ENCODE results near the gene AMOT.

The AMOT gene

GRCh38 chrX:112800971-112801775 lies 39.5 kb downstream of the AMOT start:
- no peak for DNase-seq (ENCODE audit: low spot score)

DNA sequence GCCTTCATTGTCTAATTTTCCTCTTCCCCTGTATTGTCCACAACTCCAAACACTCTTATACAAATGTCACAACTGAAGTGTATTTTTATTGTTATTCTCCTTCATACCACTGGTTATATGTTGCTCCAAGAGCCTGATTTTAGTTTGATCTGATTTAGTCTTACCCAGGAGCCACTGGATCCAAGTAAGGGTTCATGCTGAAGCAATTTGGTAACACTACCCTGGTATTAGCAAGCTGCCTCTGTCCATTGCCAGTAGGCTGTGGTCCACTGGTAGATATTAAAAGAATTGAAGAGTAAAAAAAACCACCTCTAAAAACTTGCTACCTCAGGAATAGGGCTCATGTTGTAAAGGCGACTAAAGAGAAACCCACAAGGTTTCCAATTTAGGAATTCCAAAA lies 41.2 kb downstream of the AMOT start:
- no peak for DNase-seq (ENCODE audit: low spot score)

DNA sequence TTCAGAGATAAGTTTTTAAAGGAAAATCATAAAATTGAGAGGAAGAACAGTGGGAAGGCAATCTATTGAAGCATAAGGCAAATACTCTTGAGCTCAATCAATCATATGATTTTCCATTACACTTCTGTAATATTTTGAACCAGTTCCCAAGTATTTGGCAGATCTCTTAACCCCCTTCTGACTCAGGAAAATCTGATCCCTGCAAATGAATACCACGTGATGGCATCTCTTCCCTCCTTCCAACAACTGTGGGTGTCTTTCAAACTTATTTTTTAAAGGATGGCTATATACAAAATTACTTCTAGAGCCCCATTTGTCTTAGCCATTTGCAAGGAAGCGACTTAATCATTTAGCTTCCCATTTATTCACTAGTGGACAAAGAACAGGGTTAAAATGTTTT lies 41.9 kb downstream of the AMOT start:
- DNase-seq (ENCODE audit: low spot score), result no peak

GRCh38 chrX:112789931-112790330 lies 50.7 kb downstream of the AMOT start:
- DNase-seq (ENCODE audit: low spot score), result no peak

- DNase-seq (ENCODE audit: low spot score), result no peak
Measured at GRCh38 chrX:112786076-112786475, 54.6 kb downstream of the AMOT start.

GRCh38 chrX:112785344-112785743 lies 55.3 kb downstream of the AMOT start:
- no peak for DNase-seq (ENCODE audit: low spot score)

- no peak for DNase-seq (ENCODE audit: low spot score)
Measured at GRCh38 chrX:112784692-112785091, 55.9 kb downstream of the AMOT start.

DNA sequence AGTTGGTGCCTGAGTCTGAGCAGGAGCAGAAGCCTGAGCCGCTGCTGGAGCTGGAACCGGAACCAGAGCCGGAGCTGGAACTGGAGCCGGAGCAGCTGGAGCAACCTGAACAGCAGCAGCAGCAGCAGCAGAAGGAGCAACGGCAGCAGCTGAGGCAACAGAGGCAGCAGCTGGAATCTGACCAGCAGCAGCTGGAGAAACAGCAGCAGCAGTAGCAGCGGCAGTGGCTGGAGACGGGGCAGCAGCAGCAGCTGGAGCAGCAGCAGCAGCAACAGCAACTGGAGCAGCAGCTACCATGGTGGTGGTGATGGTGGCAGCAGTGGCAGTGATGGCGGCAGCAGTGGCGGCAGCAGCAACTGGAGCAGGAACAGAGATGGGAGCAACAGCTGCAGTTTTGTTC lies 61.5 kb downstream of the AMOT start:
- DNase-seq (ENCODE audit: low spot score), result no peak

GRCh38 chrX:112774651-112775293 lies 65.9 kb downstream of the AMOT start:
- DNase-seq (ENCODE audit: low spot score), result no peak

GRCh38 chrX:112774142-112774541 lies 66.5 kb downstream of the AMOT start:
- no peak for DNase-seq (ENCODE audit: low spot score)

- no peak for DNase-seq (ENCODE audit: low spot score)
Measured at GRCh38 chrX:112769034-112769433, 71.6 kb downstream of the AMOT start.

- DNase-seq (ENCODE audit: low spot score), result no peak
Measured at GRCh38 chrX:112768563-112768962, 72.1 kb downstream of the AMOT start.

GRCh38 chrX:112766774-112767173 lies 73.9 kb downstream of the AMOT start:
- no peak for DNase-seq (ENCODE audit: low spot score)

- DNase-seq (ENCODE audit: low spot score), result no peak
Measured at GRCh38 chrX:112761242-112762207, 79.1 kb downstream of the AMOT start.

GRCh38 chrX:112760697-112761096 lies 79.9 kb downstream of the AMOT start:
- no peak for DNase-seq (ENCODE audit: low spot score)

- no peak for DNase-seq (ENCODE audit: low spot score)
Measured at GRCh38 chrX:112759966-112760365, 80.7 kb downstream of the AMOT start.

DNA sequence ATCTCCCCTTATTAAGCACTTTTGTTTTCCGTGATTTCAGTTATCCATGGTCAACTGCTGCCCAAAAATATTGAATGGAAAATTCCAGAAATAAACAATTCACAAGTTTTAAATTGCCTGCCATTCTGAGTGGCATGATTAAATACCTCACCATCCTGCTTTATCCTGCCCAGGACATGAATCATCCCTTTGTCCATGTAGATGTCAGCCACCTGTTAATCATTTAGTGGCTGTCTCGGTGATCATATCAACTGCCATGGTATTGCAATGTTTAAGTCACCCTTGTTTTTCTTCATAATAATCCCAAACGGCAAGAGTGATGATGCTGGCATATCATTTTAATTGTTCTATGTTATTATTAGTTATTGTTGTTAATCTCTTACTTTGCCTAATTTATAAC lies 81.1 kb downstream of the AMOT start:
- DNase-seq (ENCODE audit: low spot score), result no peak

GRCh38 chrX:112757946-112758345 lies 82.7 kb downstream of the AMOT start:
- DNase-seq (ENCODE audit: low spot score), result no peak

- no peak for DNase-seq (ENCODE audit: low spot score)
Measured at GRCh38 chrX:112753116-112753515, 87.5 kb downstream of the AMOT start.

- DNase-seq (ENCODE audit: low spot score), result no peak
Measured at GRCh38 chrX:112751076-112751475, 89.6 kb downstream of the AMOT start.

DNA sequence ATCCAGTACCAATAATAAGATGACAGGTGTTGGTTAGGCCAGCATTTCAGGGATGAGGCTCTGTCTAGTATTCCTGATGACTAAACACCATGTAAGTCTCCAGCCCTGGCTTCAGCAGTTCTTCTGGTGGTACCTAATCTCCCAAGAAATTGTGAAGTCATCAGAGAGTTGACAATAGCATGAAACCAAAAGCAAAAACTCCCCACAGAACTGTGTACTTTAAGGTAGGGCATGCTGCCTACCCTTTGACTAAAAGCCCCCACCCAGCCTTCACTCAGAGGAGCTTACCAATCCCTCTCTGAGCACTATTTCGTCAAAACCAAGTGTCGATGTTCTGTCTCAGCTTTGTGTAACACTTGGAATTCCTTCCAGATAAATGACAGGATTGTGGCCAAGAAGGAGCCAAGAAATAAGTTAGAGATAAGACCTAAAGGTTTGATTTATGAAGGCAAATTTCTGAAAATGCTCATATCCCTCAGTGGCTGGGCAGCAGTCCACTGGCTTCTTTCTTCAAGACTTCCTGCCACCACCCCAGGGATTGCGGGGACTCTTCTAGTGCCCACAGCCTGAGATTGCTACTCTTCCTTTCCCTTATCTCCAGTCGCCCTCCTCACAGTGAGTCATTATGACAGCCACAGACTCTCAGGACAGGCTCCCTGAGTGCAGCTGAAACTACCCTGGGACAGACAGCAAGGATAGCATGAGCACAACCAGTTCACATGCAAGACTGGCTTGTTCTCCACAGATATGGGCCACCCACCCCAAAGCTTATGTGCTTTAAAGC lies 93.6 kb downstream of the AMOT start:
- no peak for DNase-seq (ENCODE audit: low spot score)

Measured in CD4-positive, alpha-beta T cell treated with Interleukin-15 for 4 hours (primary cell).